Effector CD8-positive, alpha-beta T cell (primary cell): ENCODE results near the gene C17orf107.
A peak's percentile ranks its signal among the peaks of the same experiment; 100 is the strongest.

Experiments
- DNase-seq: peaks from one replicate; lab custom pipeline; 2025; lab: John Stamatoyannopoulos, UW

Gene C17orf107

DNA sequence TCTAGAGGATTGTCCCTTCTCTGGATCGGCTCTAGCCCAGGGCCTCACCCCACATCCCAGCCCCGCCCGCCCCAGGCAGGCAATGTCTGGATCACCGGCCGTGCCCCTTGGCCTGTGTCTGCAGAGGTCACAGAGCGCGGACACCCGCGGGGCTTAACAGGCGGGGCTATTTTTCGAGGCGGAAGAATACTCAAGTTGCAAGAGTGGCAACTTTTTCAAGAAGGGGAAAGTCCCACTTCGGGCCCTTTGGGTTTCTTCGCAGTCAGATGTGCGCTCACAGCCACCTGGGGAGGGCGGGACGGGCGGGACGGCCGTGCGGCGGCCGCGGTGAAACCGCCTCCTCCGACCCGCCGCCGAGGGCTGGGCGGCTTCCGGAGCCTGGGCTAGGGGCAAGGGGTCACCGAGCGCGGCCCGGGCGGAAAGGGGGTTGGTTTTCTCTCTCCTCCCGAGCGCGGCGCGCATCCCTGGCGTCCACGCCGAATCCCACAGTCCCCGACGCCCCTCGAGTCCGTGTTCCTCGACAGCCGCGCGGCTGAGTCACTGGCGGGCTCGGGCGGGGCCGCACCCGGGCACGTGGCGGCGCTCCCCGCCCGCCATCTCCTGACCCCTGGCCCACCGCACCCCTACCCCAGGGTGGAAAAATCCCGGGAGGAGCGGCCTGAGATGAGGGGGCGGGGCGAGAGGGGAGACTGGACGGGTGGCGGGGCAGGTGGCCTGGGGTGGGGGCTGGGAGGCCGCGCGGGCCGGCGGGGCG, 50.2 kb downstream of the C17orf107 start:
- DNase-seq = peak; percentile 60

DNA sequence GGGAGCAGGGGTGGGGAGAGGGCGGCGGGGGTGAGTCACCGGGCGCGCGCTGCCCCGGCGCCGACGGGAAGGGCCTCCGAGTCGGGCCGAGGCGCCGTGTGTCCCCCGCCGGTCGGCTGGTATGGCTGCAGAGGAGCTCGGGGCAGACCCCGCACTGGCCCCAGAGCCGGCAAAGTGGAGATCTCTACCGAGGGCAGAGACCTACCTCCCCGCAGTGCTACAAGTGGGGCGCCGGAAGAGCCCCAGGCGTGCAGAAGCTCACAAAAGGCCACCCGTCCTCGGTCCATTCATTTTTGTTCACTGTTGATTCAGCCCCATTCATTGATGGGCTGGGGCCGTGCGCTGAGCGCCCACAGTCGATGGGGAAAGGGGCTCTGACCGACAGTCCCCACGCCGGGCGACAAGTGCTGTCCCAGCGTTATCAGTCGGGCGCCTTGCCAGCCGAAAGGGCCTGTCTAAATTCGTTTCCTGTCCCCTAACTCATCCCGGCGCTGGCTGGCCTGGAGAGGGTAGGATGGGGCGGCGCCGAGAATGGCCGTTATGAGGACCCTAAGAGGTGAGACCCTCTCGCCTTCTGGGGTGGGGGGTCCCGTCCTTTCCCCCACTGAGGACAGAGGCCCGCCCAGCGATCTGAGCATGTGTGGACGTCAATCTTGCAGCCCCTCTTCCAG, 50.9 kb downstream of the C17orf107 start:
- DNase-seq = peak; percentile 12

DNA sequence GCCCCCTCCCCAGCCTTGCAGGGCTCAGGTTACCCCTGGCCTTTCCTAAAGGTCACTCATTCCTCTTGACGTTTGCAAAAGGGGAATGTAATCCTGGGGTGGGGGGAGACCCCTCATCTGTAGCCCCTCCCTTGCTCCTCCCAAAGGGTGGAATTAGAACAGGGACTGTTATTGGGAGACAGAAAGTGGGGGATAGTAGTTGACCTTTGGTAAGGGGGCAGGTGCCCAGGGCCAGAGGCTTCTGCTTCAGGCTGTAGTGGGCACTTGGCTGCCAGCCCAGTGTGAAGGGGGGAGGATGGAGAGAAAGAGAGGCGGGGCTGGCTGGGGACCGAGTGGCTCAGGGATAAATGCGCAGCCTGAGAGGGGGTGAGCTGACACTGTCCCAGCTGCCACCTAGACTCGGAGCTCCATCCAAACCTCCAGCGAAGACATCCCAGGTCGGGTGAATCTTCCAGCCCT, 51.4 kb downstream of the C17orf107 start, which contains the start of gene ENO3:
ENO3 (plus strand) TSS at position 374 of the 459 bp plus-strand sequence. CDS start 711 bp downstream, outside the sequence.
- no peak for DNase-seq

DNA sequence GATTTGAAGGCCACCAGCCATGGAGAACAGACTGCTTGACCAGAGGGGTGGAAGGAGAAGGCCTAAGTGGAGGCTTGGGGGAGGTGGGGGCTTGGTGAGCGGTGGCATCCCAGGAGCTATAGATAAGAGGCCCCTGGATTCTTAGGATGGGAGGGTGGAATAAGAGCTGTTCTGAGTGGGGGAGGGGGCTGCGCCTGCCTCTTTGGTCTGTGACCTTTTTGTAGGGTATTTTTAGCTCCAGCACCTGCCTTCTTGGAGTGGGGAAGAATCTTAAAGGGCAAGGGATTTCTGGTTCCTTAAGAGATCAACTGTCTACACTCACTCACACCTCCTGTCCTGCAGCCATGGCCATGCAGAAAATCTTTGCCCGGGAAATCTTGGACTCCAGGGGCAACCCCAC, 52.1 kb downstream of the C17orf107 start:
- DNase-seq = no peak
